Endothelial cell of umbilical vein (primary cell): ENCODE results near the gene PLXNA1. TPM values are rescaled to one million over a fixed set of nuclear protein-coding genes. Genes with fewer than 3 reads are reported as not detected.

Source experiments
- BruUV-seq: library from RNA; stranded (reverse); fragments of 400-500 nt; replicated peaks from 2 replicates; lab custom pipeline; 2021; lab: Mats Ljungman, UMichigan
- CTCF ChIA-PET: fragments of 300-600, 350-600 bp; sonication (Branson Sonifier 250); formaldehyde crosslinking; loops from one replicate; lab custom pipeline; 2021; ENCODE audit warnings: antibody characterized with exemption, inconsistent platforms; lab: Charles Lee
- POLR2A ChIA-PET: fragments of 300-600, 350-600 bp; sonication (Branson Sonifier 250); formaldehyde crosslinking; loops from one replicate; lab custom pipeline; 2021; ENCODE audit warnings: antibody characterized with exemption, inconsistent platforms; lab: Charles Lee
- DNase-seq: peaks from one replicate; pipeline ENCODE4 v3.0.0-alpha.2; 2011; ENCODE audit warnings: low read depth, low spot score
- FAIRE-seq: peaks from 2 replicates; lab custom pipeline; 2011; peaks lifted over from hg19 to GRCh38; lab: Jason Lieb, UNC
- H2AFZ ChIP-seq: 2 replicates; pipeline ENCODE4 v1.6.0; 2012; ENCODE audit warnings: low read depth, low read length, control low read depth, inconsistent platforms
- H3K27ac ChIP-seq: 2 replicates; pipeline ENCODE4 v1.5.1; 2011; ENCODE audit warnings: low read depth, mild to moderate bottlenecking, control low read depth, low read length, moderate library complexity; ENCODE audit not compliant: insufficient read depth
- H3K27me3 ChIP-seq, 2 experiments: 2 replicates each; pipeline versions ENCODE4 v1.6.0 to v1.6.1; 2011; ENCODE audit warnings: low read length in 2 of 2, mixed read lengths in 1 of 2; ENCODE audit not compliant: control insufficient read depth in 2 of 2, insufficient read depth in 2 of 2
- H3K36me3 ChIP-seq, 2 experiments: 2 replicates in 1 of 2; 3 replicates in 1 of 2; pipeline ENCODE4 v1.5.1; 2011; ENCODE audit warnings: low read length in 2 of 2, mild to moderate bottlenecking in 1 of 2, moderate library complexity in 1 of 2; ENCODE audit not compliant: control insufficient read depth in 2 of 2, insufficient read depth in 2 of 2; ENCODE audit errors: extremely low read depth in 1 of 2
- H3K4me1 ChIP-seq: 3 replicates; pipeline ENCODE4 v1.5.1; 2011; ENCODE audit warnings: mild to moderate bottlenecking, low read length; ENCODE audit not compliant: control insufficient read depth, insufficient read depth; ENCODE audit errors: extremely low read depth
- H3K4me2 ChIP-seq: 2 replicates; pipeline ENCODE4 v1.6.1; 2011; ENCODE audit warnings: low read length, control low read depth, mixed read lengths; ENCODE audit not compliant: insufficient read depth
- H3K4me3 ChIP-seq, 3 experiments: fragments of 200-600 bp in 1 of 3; sonication (generic), shearing (Covaris generic) in 1 of 3; replicated peaks in 1 of 3; 2 replicates each; pipeline ENCODE4 v1.5.1; 2011 to 2016; ENCODE audit warnings: control low read depth in 3 of 3, low read length in 3 of 3, mild to moderate bottlenecking in 2 of 3, inconsistent platforms in 1 of 3, low read depth in 1 of 3, moderate library complexity in 1 of 3; ENCODE audit not compliant: insufficient read depth in 1 of 3
- H3K79me2 ChIP-seq: 2 replicates; pipeline ENCODE4 v1.6.0; 2012; ENCODE audit warnings: low read length, inconsistent platforms; ENCODE audit not compliant: control insufficient read depth, insufficient read depth
- H3K9ac ChIP-seq: replicated peaks from 2 replicates; pipeline ENCODE3; 2011; ENCODE audit warnings: low read length, control low read depth; ENCODE audit not compliant: insufficient read depth; ENCODE audit errors: extremely low read depth
- H3K9me1 ChIP-seq: replicated peaks from 3 replicates; pipeline ENCODE4 v1.6.0; 2011; ENCODE audit warnings: mild to moderate bottlenecking, low read length; ENCODE audit not compliant: control insufficient read depth, insufficient read depth; ENCODE audit errors: extremely low read depth
- H3K9me3 ChIP-seq: replicated peaks from 2 replicates; pipeline ENCODE4 v1.5.1; 2012; ENCODE audit warnings: low read length, inconsistent platforms; ENCODE audit not compliant: control insufficient read depth, insufficient read depth
- H4K20me1 ChIP-seq: replicated peaks from 2 replicates; pipeline ENCODE3; 2011; ENCODE audit warnings: mild to moderate bottlenecking, low read length; ENCODE audit not compliant: control insufficient read depth, insufficient read depth; ENCODE audit errors: extremely low read depth
- CTCF ChIP-seq, 2 donors: IDR thresholded peaks; 1 replicate in 1 of 2; 2 replicates in 1 of 2; pipeline ENCODE4 v1.5.1; 2011; ENCODE audit warnings: low read length in 2 of 2, mild to moderate bottlenecking in 2 of 2, moderate library complexity in 2 of 2, control low read depth in 1 of 2, inconsistent platforms in 1 of 2, low read depth in 1 of 2; ENCODE audit not compliant: insufficient read depth in 1 of 2; ENCODE audit errors: extremely low read depth in 1 of 2
- EZH2 ChIP-seq: IDR thresholded peaks from 2 replicates; pipeline ENCODE4 v1.6.1; 2012; ENCODE audit warnings: borderline replicate concordance, low read depth, mild to moderate bottlenecking, moderate library complexity, low read length, inconsistent platforms; ENCODE audit not compliant: severe bottlenecking
- FOS ChIP-seq: IDR thresholded peaks from 2 replicates; pipeline ENCODE4 v1.6.1; 2011; ENCODE audit warnings: mild to moderate bottlenecking, low read length, moderate library complexity, borderline replicate concordance; ENCODE audit not compliant: insufficient read depth
- GATA2 ChIP-seq: IDR thresholded peaks from 2 replicates; pipeline ENCODE4 v1.7.0; 2011; ENCODE audit warnings: low read depth, mild to moderate bottlenecking, moderate library complexity, mixed read lengths, low read length; ENCODE audit not compliant: insufficient read length, insufficient read depth
- JUN ChIP-seq: IDR thresholded peaks from 2 replicates; pipeline ENCODE4 v1.6.1; 2011; ENCODE audit warnings: borderline replicate concordance, low read depth; ENCODE audit not compliant: insufficient read length, insufficient read depth
- MAX ChIP-seq: IDR thresholded peaks from 2 replicates; pipeline ENCODE4 v1.6.1; 2011; ENCODE audit not compliant: insufficient read depth, insufficient read length
- MYC ChIP-seq: IDR thresholded peaks from one replicate; pipeline ENCODE4 v1.6.1; 2011; ENCODE audit warnings: mild to moderate bottlenecking, low read depth, low read length
- POLR2A ChIP-seq: IDR thresholded peaks from 2 replicates; pipeline ENCODE4 v1.6.1; 2012; ENCODE audit warnings: low read depth, mild to moderate bottlenecking, control low read depth, low read length
- POLR2AphosphoS5 ChIP-seq: IDR thresholded peaks from 2 replicates; pipeline ENCODE4 v1.6.1; 2012; ENCODE audit warnings: low read depth, mild to moderate bottlenecking, control low read depth, low read length, moderate library complexity; ENCODE audit not compliant: insufficient read depth
- dilution Hi-C: fragments of 300-500 bp; cut with MboI; formaldehyde crosslinking; loops from one replicate; pipeline ENCODE4 v1.15.0; 2019; ENCODE audit warnings: low sequenced_read_pairs; ENCODE audit not compliant: extremely low pct_ligation_motif_present
- intact Hi-C: fragments of 100-400 bp; cut with micrococcal nuclease; formaldehyde crosslinking; loops from one replicate; pipeline ENCODE4 v1.10.0; 2022
- polyA plus RNA-seq, 4 experiments: library from polyadenylated mRNA; depleted of rRNA in 3 of 4; stranded (reverse) in 3 of 4; unstranded in 1 of 4; fragments of >200 nt; gene quantifications; 2 replicates each; pipeline versions ENCODE4 v1.2.1 to v1.2.3, GENCODE V29; 2011 to 2012; ENCODE audit warnings: missing spikeins in 1 of 4
- total RNA-seq: library from RNA; stranded (reverse); gene quantifications from 2 replicates; pipeline ENCODE4 v1.2.3, GENCODE V29; 2021

The PLXNA1 gene
- total and polyA plus RNA-seq, 2 donors (not counting 3 experiments of a cell fraction or from before 2014, with no cell fraction given), result 14.1 to 18.4 TPM

- Histone ChIP-seq H3K4me1 (no peaks in the 10 kb centered on the region), H3K27me3 (peaks cover 11 to 15% of the 10 kb centered on the region in 2 experiments), H3K27ac (no peak overlapping the region), H3K4me2 (no peak overlapping the region), H3K9me1 (no peaks in the 10 kb centered on the region), H3K9me3 (no peaks in the 10 kb centered on the region), H3K36me3 (no peaks in the 10 kb centered on the region), H3K79me2 (no peaks in the 10 kb centered on the region), H4K20me1 (no peaks in the 10 kb centered on the region), H3K4me3 (no peak overlapping the region), H3K9ac (no peak overlapping the region), H2AFZ (no peak overlapping the region)
- intact Hi-C loops (no loop called here), dilution Hi-C loops (no loop called here)
- TF ChIP-seq EZH2 (no peak), POLR2AphosphoS5 (no peak), FOS (no peak), CTCF (IDR thresholded peaks at IDR 0.05; ENCODE audit: extremely low read depth in 1 of 2, insufficient read depth in 1 of 2, low read depth in 1 of 2, low read length in 2 of 2) (no peak), JUN (no peak), MYC (no peak), MAX (no peak), GATA2 (no peak), POLR2A (no peak)
- ChIA-PET POLR2A (no interaction called here), CTCF (interaction anchor here (1.0 to 5.4 kb wide), 2 partner anchors 11 to 44 kb away, joined by 3 to 35 read pairs; partner anchors contain the start of gene PLXNA1)
- DNase-seq (no peak), FAIRE-seq (no peak)
- BruUV-seq, result no TSS peak
Measured at GRCh38 chr3:126970921-126971320, 12.0 kb upstream of the PLXNA1 start.
